Skin epidermis (tissue), 12 donors: ENCODE measurements around the gene SYNPO2.
"Not testable (repeated sequence)": the region's sequence is repeated elsewhere in the genome, so short reads cannot be mapped to it uniquely, and the experiment has no call there.

Experiments
- H3K27ac ChIP-seq, 21 experiments: fragments of 200-600 bp; sonication (generic) in 11 of 21; one replicate each; pipeline ENCODE4 v1.5.0; 2020; ENCODE audit warnings: mild to moderate bottlenecking in 3 of 21, inconsistent platforms in 2 of 21, moderate library complexity in 2 of 21
- H3K4me3 ChIP-seq, 7 experiments: fragments of 200-600 bp; sonication (generic) in 2 of 7; one replicate each; pipeline ENCODE4 v1.5.0; 2020; ENCODE audit warnings: inconsistent platforms in 2 of 7, mild to moderate bottlenecking in 2 of 7, moderate library complexity in 1 of 7

The SYNPO2 gene

GRCh38 chr4:118872181-118872580 lies 16.5 kb upstream of the SYNPO2 start:
- H3K27ac ChIP-seq: no peak overlapping the region
- H3K4me3 ChIP-seq: no peak overlapping the region

GRCh38 chr4:118877797-118878196 lies 10.9 kb upstream of the SYNPO2 start:
- Histone ChIP-seq H3K4me3 (no peak overlapping the region), H3K27ac (no peak overlapping the region)

- not testable (repeated sequence) for H3K27ac ChIP-seq, H3K4me3 ChIP-seq
These were observed 10.1 kb upstream of the SYNPO2 start for GRCh38 chr4:118878507-118878906.

- Histone ChIP-seq H3K4me3 (no peak overlapping the region), H3K27ac (no peak overlapping the region)
These were observed 9.2 kb upstream of the SYNPO2 start for GRCh38 chr4:118879409-118879808.

- Histone ChIP-seq H3K4me3 (no peak overlapping the region), H3K27ac (no peak overlapping the region)
These were observed 7.0 kb upstream of the SYNPO2 start for GRCh38 chr4:118881512-118882146.

GRCh38 chr4:118883861-118884260 lies 4.8 kb upstream of the SYNPO2 start:
- Histone ChIP-seq H3K4me3 (no peak overlapping the region), H3K27ac (no peak overlapping the region)

- H3K4me3 ChIP-seq: no peak overlapping the region
These were observed 3.9 kb upstream of the SYNPO2 start for GRCh38 chr4:118884716-118885115.

GRCh38 chr4:118889312-118889691 lies 648 bp downstream of the SYNPO2 start:
- peak overlapping the region in 4 of 7 experiments; percentile 24 to 40 (median 34) for H3K4me3 ChIP-seq

More at GRCh38 chr4:118884716-118885115, 3.9 kb upstream of the SYNPO2 start:
- no peak overlapping the region for H3K27ac ChIP-seq

GRCh38 chr4:118894034-118894433 lies 5.4 kb downstream of the SYNPO2 start:
- Histone ChIP-seq H3K27ac (no peak overlapping the region), H3K4me3 (no peak overlapping the region)

More at GRCh38 chr4:118889312-118889691, 648 bp downstream of the SYNPO2 start:
- peak overlapping the region in 3 of 21 experiments; percentile 24 to 56 (median 24) for H3K27ac ChIP-seq

- H3K27ac ChIP-seq: no peak overlapping the region
- H3K4me3 ChIP-seq: no peak overlapping the region
These were observed 9.6 kb downstream of the SYNPO2 start for GRCh38 chr4:118898221-118898620.

- Histone ChIP-seq H3K27ac (peak overlapping the region in 1 of 21 experiments; percentile 21), H3K4me3 (no peak overlapping the region)
These were observed 10.1 kb downstream of the SYNPO2 start for GRCh38 chr4:118898684-118899138.

GRCh38 chr4:118904418-118904817 lies 15.8 kb downstream of the SYNPO2 start:
- H3K4me3 ChIP-seq: no peak overlapping the region
- peak overlapping the region in 1 of 21 experiments; percentile 19 for H3K27ac ChIP-seq

- H3K27ac ChIP-seq: peak overlapping the region in 1 of 21 experiments; percentile 19
- no peak overlapping the region for H3K4me3 ChIP-seq
These were observed 16.3 kb downstream of the SYNPO2 start for GRCh38 chr4:118904935-118905334.

GRCh38 chr4:118905566-118905965 lies 16.9 kb downstream of the SYNPO2 start:
- Histone ChIP-seq H3K4me3 (no peak overlapping the region), H3K27ac (no peak overlapping the region)

GRCh38 chr4:118909173-118909956 lies 20.7 kb downstream of the SYNPO2 start:
- Histone ChIP-seq H3K27ac (no peak overlapping the region), H3K4me3 (no peak overlapping the region)

GRCh38 chr4:118910221-118910620 lies 21.6 kb downstream of the SYNPO2 start:
- Histone ChIP-seq H3K27ac (no peak overlapping the region), H3K4me3 (no peak overlapping the region)

GRCh38 chr4:118911238-118911703 lies 22.6 kb downstream of the SYNPO2 start:
- Histone ChIP-seq H3K4me3 (no peak overlapping the region), H3K27ac (no peak overlapping the region)

- H3K27ac ChIP-seq: no peak overlapping the region
These were observed 26.8 kb downstream of the SYNPO2 start for GRCh38 chr4:118915468-118915867.

GRCh38 chr4:118916691-118917289 lies 28.1 kb downstream of the SYNPO2 start:
- H3K27ac ChIP-seq: no peak overlapping the region

More at GRCh38 chr4:118915468-118915867, 26.8 kb downstream of the SYNPO2 start:
- H3K4me3 ChIP-seq: no peak overlapping the region

GRCh38 chr4:118917582-118917981 lies 28.9 kb downstream of the SYNPO2 start:
- H3K27ac ChIP-seq: no peak overlapping the region
- no peak overlapping the region for H3K4me3 ChIP-seq

More at GRCh38 chr4:118916691-118917289, 28.1 kb downstream of the SYNPO2 start:
- no peak overlapping the region for H3K4me3 ChIP-seq
